ENCODE measurements around the gene HLTF. TPM values are rescaled to one million over a fixed set of nuclear protein-coding genes. Genes with fewer than 3 reads are reported as not detected.

HLTF gene
- total RNA-seq = 27.7 and 45.3 TPM in 2 replicates

GRCh38 chr3:149086232-149086988, at the start of gene HLTF:
TSS of gene HLTF (minus strand) at chr3:149086533. CDS start at chr3:149086336, 197 bp downstream.

GRCh38 chr3:149129326-149130205, 43.2 kb upstream of the HLTF start, which contains the start of gene HPS3:
TSS of gene HPS3 (plus strand) at chr3:149129638. CDS start at chr3:149129724, 86 bp downstream.

GRCh38 chr3:148991219-148992026, 94.9 kb downstream of the HLTF start, which contains the start of gene GYG1:
TSS of gene GYG1 (plus strand) at chr3:148991540. CDS start at chr3:148991641, 101 bp downstream.

Other genes with a start within 250 kb of the HLTF start
- not detected in 2 replicates for gene CPA3, start 221.2 kb downstream of the HLTF start, total RNA-seq
- 34.1 and 67.1 TPM in 2 replicates for gene GYG1, start 95.0 kb downstream of the HLTF start, total RNA-seq
- 22.3 and 27.7 TPM in 2 replicates for gene HPS3, start 43.1 kb upstream of the HLTF start, total RNA-seq
- 1.0 and 1.8 TPM in 2 replicates for gene CP, start 135.3 kb upstream of the HLTF start, total RNA-seq
- 0.56 and 2.2 TPM in 2 replicates for gene TM4SF18, start 247.1 kb upstream of the HLTF start, total RNA-seq